Effector CD4-positive, alpha-beta T cell (primary cell): ENCODE measurements around the gene AGAP1.

Source experiments
- DNase-seq: peaks from one replicate; pipeline ENCODE4 v3.0.0-alpha.2; 2020

AGAP1 gene

GRCh38 chr2:235903782-235904584, 410.1 kb downstream of the AGAP1 start:
- DNase-seq = no peak

GRCh38 chr2:235904585-235904931, 410.7 kb downstream of the AGAP1 start:
- no peak for DNase-seq

GRCh38 chr2:235908826-235909225, 415.0 kb downstream of the AGAP1 start:
- no peak for DNase-seq

- no peak for DNase-seq
Observed at GRCh38 chr2:235909358-235909757, 415.5 kb downstream of the AGAP1 start.

- no peak for DNase-seq
Observed at GRCh38 chr2:235910067-235910466, 416.2 kb downstream of the AGAP1 start.

- DNase-seq = no peak
Observed at GRCh38 chr2:235911125-235911524, 417.3 kb downstream of the AGAP1 start.

- no peak for DNase-seq
Observed at GRCh38 chr2:235911633-235912233, 417.9 kb downstream of the AGAP1 start.

- DNase-seq = no peak
Observed at GRCh38 chr2:235914756-235915155, 420.9 kb downstream of the AGAP1 start.

- DNase-seq = no peak
Observed at GRCh38 chr2:235917506-235917905, 423.7 kb downstream of the AGAP1 start.

GRCh38 chr2:235918876-235919275, 425.0 kb downstream of the AGAP1 start:
- DNase-seq = no peak

GRCh38 chr2:235920216-235920865, 426.5 kb downstream of the AGAP1 start:
- DNase-seq = no peak

- DNase-seq = no peak
Observed at GRCh38 chr2:235921508-235922191, 427.8 kb downstream of the AGAP1 start.

GRCh38 chr2:235922839-235923238, 429.0 kb downstream of the AGAP1 start:
- DNase-seq = no peak

- no peak for DNase-seq
Observed at GRCh38 chr2:235923859-235924674, 430.2 kb downstream of the AGAP1 start.

- no peak for DNase-seq
Observed at GRCh38 chr2:235924675-235925063, 430.8 kb downstream of the AGAP1 start.

GRCh38 chr2:235925250-235925919, 431.5 kb downstream of the AGAP1 start:
- no peak for DNase-seq

- DNase-seq = no peak
Observed at GRCh38 chr2:235926229-235926628, 432.4 kb downstream of the AGAP1 start.

- DNase-seq = no peak
Observed at GRCh38 chr2:235928751-235929370, 435.0 kb downstream of the AGAP1 start.

- no peak for DNase-seq
Observed at GRCh38 chr2:235930701-235931100, 436.9 kb downstream of the AGAP1 start.

- no peak for DNase-seq
Observed at GRCh38 chr2:235931676-235932075, 437.8 kb downstream of the AGAP1 start.

GRCh38 chr2:235934059-235934773, 440.4 kb downstream of the AGAP1 start:
- no peak for DNase-seq
